Kasumi-1 (cell line): ENCODE results near the gene POP4.

Experiments used
- DNase-seq, 2 experiments: peaks; one replicate each; lab custom pipeline; 2025; lab: John Stamatoyannopoulos, UW

Gene POP4

DNA sequence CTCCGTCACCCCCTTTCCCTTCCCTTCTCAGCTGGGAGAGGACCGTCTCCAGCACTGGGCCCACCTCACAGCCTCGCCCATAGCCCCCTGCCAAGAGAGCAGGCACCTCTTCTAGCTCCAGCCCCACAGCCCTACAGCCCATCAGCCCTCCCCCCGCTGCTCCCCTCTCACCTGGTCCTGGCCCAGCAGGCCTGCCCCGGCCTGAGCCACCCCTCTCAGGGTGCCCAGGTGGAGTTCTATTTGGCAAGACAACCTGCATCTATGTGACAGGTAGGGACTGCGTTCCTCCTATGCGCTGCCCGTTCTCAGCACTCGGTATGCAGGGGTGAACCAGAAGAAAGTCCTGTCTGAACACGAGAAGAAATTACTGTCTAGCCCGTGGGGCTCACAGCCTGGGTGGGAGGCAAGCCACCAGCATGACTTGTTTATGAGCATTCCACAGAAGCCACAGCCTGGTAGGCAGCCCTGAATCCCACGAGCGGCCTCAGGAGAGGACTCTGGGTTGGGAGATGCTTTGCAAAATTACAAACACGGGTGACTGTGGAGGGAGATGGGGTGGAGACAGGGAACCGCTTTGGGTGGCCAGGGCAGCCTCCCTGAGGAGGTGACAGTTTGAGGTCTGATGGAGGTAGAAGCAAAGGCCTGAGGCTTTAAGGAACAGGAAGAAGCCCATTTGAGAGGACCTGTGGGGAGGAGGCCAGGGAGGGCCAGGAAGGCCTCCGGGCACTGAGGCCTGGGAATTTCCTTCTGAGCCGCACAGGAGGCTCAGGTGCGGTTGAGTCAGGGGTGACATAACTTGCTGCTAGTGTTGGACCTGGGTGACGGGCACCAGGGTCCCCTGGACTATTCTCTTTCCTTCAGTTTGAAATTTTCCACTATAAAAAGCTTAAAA, 58.0 kb downstream of the POP4 start:
- no peak for DNase-seq

GRCh38 chr19:29664753-29665214, 58.7 kb downstream of the POP4 start:
- DNase-seq: peak in 1 of 2 experiments; percentile 41

DNA sequence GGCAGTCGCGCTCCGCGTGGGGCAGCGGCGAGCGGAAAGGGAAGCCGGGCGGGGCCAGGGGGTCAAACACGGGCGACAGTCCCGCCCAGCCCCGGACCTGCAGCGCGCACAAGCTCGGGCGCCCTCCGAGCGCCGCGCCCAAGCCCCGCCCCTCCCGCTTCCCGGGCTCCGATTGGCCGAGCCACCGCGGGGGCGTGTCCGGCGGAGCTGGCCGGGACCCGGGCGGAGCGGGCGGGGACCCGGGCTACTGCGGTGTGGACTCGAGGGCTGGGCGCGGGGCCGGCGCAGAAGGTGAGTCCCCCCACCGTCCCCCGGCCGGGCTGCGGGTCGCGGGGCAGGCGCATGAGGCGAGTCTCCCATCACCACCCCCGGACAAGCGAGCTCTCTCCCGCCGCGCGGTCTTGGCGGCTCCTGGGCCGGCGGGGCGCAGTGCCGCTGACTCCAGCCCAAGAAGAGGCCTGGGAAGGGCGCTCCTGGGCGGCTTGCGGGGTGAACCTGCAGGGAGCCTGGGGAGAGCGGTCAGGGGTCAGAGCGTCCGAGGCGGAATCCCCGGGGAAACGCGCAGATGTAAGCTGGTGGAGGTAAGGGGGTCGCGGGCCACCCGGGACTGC, 59.2 kb downstream of the POP4 start, which contains the start of gene PLEKHF1:
Gene PLEKHF1 (plus strand): TSS at position 247 of the 611 bp plus-strand sequence. CDS start 8,379 bp downstream, outside the sequence.
- DNase-seq: peak; percentile 46 to 48

GRCh38 chr19:29665826-29666577, 59.9 kb downstream of the POP4 start:
- no peak for DNase-seq
